Left forelimb (tissue), 1 donor: Measurements from ENCODE around the gene RASAL3.
"Not testable (repeated sequence)": the region's sequence is repeated elsewhere in the genome, so short reads cannot be mapped to it uniquely, and the experiment has no call there.

Experiments used
- DNase-seq: peaks from one replicate; pipeline ENCODE4 v3.0.0-alpha.2; 2018; ENCODE audit warnings: low spot score

Gene RASAL3

DNA sequence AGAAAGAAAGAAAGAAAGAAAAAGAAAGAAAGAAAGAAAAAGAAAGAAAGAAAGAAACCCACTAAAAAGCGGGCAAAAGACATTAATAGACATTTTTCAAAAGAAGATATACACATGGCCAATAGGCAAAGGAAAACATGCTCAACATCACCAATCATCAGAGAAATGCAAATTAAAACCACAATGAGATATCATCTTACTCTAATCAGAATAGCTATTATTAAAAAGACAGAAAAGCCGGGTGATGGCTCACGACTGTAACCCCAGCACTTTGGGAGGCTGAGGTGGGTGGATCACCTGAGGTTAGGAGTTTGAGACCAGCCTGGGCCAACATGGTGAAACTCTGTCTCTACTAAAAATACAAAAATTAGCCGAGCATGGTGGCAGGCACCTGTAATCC lies 9.5 kb upstream of the RASAL3 start:
- DNase-seq: not testable (repeated sequence)

- DNase-seq: no peak
Observed at GRCh38 chr19:15471639-15472101, 7.3 kb upstream of the RASAL3 start.

DNA sequence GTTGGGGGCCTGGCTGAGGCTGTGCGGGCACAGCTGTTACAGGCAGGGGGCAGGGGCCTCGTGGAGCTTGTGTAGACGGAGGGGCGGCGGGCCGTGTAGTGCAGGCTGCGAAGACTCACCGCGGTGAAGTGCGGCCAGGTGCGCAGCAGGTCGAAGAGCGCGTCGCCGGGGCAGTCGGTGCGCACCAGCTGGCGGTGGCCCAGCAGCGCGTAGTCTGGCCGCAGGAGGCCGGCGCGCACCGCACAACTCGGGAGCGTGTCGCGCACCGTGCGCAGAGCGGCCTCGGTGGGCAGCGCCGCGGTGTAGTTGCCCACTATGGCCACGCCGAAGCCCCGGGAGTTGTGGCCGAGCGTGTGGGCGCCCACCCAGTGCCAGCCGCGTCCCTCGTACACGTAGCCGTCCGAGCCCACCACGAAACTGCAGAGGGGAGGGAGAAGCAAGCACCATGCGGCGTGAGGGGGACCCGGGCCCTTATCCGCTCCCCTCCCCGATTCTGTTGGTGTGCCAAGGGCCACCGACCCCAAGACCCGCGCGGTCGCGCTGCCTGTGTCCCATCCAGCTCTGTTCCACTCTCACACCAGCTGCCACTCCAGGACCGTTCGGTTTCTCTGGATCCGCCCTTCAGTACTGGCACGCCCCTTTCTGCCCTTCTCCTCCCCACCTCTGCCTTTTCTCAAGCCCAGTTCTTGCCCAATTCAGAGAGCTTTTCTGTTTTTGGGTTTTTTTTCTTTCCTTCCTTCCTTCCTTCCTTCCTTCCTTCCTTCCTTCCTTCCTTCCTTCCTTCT lies 5.4 kb upstream of the RASAL3 start:
- DNase-seq: no peak

DNA sequence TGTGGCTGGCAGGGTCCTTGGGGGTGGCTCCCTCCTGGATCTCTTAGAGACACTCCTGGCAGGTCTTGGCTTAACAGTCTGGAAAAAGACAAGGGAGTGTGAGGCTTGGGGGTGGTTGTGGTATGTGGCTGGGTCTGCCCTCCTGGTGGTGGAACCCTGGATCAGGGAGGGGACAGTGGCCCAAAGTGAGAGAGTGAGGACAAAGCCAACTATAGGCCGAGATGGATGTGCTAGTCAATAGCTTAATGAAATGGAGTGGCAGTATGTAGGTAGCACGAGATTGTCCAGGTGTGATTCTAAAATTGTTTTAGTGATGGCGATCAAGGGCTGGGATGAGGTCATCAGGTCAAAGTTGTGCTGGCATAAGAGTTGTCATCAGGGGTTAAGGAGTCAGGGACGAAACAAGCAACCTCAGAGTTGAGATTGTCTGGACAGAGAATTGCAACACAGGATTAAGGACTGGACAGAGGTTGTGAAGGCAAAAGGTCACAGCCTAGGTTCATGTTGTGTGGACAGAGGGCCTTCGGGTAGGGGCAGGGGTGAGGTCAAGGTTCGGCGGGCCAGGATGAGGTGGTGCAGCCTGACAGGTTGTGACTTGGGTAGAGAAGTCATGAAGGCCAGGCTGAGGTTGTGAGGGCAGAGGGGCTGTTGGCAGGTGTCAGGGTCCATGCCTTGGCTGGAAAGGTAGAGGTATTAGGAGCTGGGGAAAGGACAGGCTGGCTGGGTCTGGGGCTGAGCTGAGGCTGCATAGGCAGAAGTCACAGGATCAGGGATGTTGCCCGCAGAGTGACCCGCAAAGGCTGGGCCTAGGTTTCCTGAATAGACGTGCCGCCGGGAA lies 4.5 kb upstream of the RASAL3 start:
- no peak for DNase-seq

DNA sequence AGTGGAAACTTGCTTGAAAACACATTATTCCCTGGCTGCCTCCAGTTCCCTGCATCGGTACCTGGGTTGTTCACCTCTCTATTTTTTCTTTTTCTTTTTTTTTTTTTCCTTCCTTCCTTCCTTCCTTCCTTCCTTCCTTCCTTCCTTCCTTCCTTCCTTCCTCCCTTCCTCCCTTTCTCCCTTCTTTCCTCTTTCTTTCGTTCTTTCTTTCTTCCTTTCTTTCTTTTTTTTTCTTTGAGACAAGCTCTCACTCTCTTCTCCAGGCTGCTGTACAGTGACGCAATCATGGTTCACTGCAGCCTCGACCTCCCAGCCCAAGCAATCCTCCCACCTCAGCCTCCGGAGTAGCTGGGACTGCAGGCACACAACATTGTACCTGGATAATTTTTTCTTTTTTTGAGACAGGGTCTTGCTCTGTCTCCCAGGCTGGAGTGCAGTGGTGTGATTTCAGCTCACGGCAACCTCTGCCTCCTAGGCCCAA lies 3.4 kb upstream of the RASAL3 start:
- no peak for DNase-seq

- DNase-seq: no peak
Observed at GRCh38 chr19:15466851-15467733, 2.7 kb upstream of the RASAL3 start.

- no peak for DNase-seq
Observed at GRCh38 chr19:15463861-15464371, 428 bp downstream of the RASAL3 start.

DNA sequence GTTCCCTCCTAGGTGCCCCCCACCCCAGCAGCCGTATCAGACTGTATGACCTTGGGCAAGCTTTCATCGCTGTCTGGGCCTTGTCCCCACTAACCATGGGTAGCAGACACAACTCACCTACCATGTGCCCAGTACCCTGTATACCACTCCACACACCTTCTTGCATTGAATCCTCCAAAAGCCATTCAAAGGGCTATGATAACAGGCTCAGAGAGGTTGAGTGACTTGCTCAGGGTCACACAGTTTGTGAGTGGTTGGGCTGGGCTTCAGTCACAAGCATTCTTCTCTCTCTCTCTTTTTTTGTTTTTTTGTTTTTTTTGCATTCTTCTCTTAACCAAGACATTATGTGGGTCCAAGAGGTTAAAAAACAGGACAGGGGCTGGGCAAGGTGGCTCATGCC lies 2.6 kb downstream of the RASAL3 start:
- DNase-seq: no peak

DNA sequence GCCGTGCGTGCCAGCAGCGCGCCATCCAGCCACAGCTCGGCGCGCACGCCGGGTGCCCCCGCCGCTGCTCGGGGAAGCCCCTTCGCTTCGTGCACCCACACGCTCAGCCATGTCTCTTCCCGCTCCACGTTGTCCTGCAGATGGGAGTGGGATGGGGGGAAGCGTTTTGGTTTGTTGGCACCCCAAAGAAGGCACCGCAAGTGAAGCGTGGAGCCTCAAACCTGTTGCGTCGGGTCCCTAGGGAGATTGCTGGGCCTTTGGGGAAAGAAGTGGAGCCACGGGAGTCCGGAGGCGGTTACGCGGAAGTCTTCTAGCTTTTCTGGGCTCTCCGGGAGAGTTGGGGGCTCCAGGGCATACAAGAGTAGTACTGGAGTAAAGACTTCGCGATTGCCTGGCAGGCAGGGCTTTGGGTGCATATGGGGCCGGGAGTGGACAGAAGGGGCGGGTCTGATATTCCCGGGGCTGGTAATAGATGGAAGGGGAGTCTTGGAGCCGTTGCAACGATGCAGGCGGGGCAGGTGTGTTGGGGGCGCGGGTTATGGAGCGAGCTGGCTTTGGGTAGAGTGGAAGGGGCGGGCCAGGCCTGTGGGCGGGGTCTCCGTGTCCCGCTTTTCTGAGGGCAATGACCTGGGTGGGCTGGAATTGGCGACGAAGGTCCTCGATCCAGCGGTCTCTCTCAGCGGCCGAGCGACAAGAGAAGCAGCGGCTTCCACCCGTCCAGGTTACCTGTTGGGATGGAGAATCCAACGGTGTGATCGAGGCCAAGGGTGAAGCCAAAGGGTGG lies 6.5 kb downstream of the RASAL3 start:
- DNase-seq: no peak

GRCh38 chr19:15456871-15457700 lies 7.3 kb downstream of the RASAL3 start:
- DNase-seq: no peak

DNA sequence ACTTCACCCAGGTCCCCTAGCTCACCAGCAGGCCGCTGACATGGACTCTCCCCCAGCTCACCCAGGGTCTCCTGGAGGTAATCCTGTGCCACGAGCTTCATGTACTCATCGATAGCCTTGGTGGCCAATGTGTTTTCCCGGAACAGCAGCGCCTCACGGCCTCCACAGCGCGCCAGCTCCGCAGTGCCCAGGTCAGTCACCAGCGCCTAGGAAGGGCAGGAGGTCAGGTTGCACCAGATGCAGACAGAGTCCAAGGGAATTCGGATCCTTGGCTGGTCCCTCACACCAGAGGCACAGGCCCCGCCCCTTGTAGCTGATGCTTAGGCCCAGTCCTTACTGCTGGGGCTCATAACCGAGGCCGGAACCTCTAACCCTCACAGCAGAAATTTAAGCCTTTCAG lies 7.9 kb downstream of the RASAL3 start:
- no peak for DNase-seq

DNA sequence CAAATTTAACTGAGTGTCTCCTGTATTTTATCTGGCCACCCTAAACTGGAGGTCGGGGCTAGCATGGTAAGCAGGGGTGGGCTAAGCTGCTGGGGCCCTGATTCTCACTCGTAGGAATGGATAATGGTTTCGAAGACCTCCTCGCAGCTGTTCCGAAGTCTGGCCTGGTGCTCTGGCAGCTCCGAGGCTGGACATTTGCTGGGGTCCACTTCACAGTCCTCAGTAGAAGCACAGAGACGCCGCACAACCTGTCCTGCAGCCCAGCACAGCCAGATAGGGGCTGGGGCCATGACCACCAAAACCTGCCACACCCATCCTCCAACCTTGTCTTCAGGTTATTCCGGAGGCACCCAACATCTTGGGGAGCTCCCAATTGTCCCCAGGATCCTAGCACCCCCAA lies 8.3 kb downstream of the RASAL3 start:
- DNase-seq: no peak

DNA sequence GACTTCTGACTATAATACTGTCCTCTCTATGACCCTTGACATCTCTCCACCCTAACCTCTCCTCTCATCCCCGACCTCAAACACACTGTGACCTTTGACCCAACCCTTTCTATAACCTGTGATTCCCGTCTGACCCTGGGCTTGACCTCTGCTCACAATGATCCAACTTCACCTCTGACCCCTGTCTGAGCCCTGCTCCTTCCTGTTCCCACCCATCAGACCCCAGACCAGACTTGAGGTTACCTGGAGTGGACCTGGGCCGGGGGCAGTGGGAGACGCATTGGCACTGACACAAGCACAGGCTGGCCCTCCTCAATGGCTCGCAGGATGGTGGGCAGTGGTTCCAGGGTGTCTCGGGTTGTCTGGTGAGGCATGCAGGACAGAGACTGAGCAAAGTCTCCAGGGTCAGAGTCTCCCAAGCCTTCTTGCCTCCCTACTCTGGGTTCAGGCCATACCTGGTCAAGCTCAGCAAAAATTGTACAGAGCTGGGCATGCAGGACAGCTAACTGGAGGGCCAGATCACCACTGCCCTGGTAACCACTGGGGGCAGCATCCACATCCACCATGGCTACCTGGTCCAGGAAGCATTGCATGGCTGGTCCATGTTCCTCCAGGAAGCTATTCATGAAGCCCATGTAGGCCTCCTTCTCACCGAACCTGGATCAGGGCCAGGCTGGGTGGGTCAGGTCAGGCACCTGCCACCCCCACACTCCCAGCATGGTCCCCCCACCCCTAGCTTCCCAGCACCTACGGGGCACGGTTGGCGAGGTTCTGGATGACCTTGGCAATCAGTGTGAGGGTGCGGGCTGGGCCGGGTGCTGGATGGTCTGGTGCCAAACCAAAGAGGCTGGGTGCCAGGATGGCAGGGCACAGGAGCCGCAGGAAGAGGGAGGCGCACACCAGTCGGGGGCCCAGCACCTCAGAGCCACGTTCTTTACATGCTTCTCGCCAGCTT lies 10.2 kb downstream of the RASAL3 start:
- no peak for DNase-seq

DNA sequence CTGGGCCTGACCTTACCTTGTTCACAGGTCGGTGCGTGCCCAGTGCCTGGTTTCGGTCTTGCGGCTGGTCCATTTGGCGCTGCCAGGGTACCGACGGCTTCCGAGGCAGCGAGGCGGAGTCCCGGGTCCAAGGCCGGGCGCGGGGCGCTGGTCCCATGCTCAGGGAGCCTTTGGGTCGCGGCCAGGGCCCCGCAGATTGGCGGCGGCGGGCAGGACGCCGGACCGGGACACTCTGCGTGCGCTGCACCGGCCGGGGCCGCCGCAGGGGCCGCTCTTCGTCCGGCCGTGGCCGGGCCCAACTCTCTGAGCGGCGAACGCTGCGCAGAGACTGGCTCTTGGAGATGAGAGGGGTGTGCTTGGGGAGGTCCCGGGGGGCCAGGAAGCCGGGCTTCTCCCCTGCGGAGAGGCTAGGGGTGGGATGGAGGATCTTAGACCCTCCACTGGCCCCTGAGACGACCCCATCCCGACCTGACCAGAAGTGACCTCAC lies 11.2 kb downstream of the RASAL3 start:
- no peak for DNase-seq

- DNase-seq: peak; percentile 87
Observed at GRCh38 chr19:15452111-15453047, 12.0 kb downstream of the RASAL3 start.

GRCh38 chr19:15450528-15450890 lies 13.8 kb downstream of the RASAL3 start:
- no peak for DNase-seq

GRCh38 chr19:15449620-15450527 lies 14.5 kb downstream of the RASAL3 start, which contains the start of gene WIZ:
Gene WIZ, minus strand, starts transcription at chr19:15449956. Its CDS starts 1,649 bp downstream, at chr19:15448307.
- DNase-seq: peak; percentile 93
